ENCODE results near the gene DOCK6.

The DOCK6 gene

DNA sequence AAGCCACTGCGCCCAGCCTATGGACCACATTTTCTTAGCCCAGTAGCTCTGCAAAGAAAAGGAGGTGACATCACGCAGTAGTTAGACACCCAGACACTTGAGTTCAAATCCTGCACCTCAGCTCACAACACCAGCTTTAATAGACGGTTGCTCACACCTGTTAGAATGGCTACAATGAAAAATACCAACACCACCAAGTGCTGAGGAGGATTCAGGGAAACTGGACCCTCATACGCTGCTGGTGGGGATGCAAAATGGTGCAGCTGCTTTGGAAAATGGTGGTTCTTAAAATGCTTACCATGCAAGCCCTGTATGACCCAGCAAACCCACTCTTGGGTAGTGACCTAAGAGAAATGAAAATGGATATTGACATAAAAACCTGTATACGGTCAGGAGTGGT is 11.7 kb upstream of the DOCK6 start:
- DNase-seq (ENCODE audit: low read depth) = no peak

DNA sequence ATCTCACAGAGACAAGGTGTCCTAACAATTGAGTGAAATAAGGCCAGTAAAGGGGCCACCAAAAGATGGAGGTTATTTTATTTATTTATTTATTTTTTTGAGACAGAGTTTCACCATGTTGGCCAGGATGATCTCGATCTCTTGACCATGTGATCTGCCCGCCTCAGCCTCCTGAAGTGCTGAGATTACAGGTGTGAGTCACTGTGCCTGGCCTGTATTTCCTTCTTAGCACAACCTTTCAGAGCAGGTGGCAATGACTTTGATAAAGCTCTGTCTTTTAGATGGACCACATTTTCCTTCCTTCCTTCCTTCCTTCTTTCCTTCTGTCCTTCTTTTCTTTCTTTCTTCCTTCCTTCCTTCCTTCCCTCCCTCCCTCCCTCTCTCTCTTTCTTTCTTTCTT is 11.0 kb upstream of the DOCK6 start:
- DNase-seq (ENCODE audit: low read depth) = no peak

DNA sequence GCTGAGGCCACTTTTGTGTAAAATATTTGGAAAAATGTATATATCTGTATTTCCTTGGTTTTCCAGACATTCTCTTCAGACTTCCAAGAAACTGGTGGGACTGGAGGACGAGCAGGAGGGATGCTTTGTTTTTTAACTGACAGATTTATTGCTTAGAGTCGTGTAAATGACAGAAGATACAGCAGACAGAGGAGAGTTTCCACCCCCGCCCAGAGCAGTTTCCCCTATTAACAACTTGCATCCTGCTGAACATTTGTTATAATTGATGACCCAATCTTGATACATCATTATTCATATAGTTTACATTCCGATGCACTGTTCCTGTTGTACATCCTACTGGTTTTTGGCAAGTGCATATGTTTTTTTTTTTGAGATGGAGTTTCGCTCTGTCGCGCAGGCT is 7.1 kb upstream of the DOCK6 start:
- DNase-seq (ENCODE audit: low read depth) = no peak

DNA sequence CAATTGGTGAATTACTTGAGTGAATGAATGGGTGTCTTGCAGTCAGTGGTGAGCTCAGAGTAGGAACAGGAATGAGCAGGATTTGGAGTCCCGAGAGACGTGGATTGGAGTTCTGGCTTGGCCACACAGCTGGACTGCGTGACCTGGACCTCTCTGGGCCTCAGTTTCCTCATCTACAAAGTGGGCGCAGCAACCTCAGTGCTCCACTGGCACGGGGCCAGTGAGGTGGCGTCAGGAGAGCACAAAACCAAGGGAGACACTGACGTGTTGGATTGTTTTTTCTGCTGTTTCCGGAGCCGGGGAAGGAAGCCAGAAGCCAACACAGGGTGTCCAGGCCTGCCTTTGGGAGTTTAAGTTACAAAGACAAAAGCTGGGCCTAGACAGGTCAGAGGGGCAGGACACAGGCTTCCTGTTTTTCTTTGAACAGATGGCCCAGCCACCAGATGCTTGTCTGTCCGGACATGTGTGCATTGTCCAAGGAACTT is 6.5 kb upstream of the DOCK6 start:
- no peak for DNase-seq (ENCODE audit: low read depth)

DNA sequence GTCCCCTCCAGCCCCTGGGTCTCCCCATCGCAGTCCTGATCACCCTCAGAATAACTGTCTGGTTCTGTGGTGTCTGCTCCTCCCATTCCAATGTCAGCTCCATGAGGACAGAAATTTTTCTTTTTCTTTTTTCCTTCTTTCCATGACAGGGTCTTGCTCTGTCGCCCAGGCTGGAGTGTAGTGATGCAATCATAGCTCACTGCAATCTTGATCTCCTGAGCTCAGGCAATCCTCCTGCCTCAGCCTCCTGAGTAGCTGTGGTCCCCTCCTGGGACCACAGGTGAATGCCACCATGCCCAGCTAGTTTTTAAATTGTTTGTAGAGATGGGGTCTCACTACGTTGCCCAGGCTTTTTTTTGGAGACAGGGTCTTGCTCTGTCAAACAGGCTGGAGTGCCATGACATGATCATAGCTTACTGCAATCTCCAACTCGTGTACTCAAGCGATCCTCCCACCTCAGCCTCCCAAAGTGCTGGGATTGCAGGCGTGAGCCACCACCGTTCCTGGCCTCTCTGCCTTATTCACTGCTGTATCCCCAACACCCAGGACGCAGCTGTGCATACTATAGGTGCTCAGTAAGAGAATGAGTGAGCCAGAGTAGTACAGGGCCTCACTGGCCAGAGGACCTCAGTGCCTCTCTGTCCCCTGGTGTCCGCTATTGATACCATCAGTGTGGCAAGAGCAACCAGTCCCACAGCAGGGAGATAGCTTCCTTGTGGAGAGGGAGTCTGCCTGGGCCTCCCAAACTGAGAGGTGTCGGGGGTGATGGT is 5.2 kb upstream of the DOCK6 start:
- no peak for DNase-seq (ENCODE audit: low read depth)

DNA sequence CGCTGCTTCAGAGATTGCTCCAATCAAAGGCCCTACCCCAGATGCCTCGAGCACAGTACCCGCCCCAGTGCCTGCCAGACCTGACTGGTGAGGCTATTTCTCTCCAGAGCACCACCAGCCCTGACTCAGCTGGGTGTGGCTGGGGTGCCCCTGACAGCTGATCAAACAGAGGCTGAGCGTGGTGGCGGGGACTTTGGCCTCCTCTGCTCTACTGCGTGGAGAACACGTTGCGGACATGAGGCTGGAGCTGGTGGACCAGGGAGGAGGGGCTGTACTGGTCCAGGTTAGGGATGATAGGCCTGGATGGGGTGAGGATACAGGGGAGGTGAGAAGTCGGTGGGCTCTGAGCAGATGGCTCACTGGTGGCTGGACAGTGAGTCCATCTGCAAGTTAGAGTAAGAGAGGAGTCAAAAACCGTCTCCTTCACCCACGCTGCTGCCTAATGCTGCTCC is 3.5 kb upstream of the DOCK6 start:
- no peak for DNase-seq (ENCODE audit: low read depth)

DNA sequence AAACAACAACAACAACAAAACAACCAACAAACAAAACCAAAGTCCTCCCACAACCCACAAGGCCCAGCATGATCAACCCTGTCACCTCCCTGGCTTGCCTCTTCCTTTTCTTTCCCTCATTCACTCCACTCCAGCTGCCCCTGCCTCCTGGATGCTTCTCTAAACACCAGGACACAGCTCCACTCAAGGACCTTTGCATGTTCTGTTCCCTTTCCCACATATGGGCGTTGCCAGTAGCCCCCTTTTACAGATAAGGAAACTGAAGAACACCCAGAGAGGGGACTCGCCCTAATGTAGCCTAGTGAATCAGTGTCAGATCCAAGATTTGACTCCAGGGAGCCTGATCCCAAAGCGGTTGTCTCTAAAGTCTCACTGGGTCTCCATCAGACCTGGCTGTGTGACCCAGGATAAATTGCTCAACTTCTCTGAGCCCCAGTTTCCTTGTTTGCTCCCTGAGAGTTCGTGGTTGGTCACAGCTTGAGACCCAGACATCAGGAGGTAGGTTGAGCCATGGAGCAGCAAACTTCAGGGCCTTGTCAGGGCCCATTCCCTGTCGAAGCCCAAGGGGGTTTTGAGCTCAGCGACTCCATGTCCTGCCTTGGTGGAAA is 3.0 kb upstream of the DOCK6 start:
- DNase-seq (ENCODE audit: low read depth) = no peak

DNA sequence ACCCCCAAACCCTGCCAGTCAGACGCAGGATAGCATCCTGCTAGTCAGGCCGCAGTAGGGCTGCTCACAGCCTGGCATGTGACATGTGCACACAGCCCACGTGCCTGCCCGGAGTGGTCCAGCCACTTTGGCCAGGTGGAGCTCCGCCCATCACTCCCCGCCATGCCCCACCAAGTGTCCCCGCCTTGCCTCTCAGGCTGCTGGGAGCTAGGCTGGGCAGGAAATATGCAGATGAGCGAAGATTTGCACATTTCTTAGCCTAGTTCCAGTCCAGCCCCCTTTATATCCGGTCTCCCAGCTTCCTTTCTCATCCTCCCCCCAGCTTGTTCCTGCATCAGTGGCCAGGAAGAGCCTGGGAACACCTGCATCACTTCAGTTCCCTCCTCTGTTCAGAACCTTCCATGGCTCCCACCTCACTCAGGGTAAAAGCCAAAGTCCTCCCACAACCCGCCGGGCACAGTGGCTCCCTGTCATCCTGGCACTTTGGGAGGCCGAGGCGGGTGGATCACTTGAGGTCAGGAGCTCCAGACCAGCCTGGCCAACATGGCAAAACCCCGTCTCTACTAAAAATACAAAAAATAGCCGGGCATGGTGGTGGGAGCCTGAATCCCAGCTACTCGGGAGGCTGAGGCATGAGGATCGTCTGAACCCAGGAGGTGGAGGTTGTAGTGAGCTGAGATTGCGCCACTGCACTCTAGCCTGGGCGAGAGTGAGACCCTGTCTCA is 2.3 kb upstream of the DOCK6 start:
- DNase-seq (ENCODE audit: low read depth) = no peak

DNA sequence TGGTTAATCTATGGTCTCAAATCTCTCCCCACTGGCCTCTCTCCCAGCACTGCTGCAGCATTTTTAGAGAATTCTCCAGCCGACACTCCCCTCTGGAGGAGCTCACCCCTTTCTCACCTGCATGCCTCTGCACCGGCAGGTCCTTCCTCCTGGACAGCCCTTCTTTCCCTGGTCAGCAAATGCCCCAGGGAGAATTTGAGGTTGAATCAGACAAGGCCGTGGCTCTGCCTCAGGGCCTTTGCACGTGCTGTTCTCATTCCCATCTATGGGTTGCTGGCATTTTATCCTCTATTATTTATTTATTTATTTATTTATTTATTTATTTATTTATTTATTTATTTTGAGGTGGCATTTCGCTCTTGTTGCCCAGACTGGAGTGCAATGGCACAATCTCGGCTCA is 1.4 kb upstream of the DOCK6 start:
- no peak for DNase-seq (ENCODE audit: low read depth)

DNA sequence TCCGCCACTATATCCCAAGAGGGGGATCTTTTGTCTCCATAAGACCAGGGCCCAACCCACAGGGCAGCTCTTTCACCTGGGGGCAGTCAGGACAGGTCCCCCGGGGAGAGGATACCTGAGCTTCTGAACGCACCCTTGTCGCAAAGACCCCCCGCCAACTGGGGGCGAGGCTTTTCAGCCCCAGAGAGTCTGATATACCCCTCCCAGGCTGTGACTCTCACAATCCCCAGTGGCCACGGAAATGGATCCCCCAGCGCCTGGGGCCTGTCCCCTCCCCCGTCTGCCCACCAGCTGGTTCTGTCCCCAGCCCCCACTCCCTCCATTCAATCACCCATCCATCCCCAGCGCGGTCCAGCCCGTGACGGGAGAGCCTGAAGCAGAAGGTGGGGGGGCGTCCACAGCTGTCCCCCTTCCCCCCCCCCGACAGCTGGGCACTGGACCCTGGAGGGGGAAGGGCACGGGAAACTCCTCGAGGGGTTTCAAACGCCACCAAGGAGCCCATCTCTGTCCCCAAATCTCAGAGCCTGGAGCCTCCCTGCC is 823 bp downstream of the DOCK6 start:
- no peak for DNase-seq (ENCODE audit: low read depth)

DNA sequence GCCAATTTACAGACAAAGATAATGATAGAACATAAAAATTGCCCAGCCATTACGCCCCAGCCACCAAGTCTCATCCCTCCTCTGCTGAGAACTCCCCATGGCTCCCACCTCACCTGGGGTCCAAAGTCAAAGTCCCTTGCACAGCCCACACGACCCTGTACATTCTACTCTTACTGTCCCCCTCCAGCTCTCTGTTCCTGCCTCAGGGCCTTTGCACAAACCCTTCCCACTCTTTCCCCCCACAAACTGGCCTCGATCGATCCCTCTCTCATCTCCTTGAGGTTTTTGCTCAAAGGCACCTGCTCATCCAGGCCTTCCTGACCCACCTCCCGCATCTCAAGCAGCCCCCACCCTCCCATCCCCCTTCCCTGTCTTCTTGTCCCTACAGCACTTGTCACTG is 1.3 kb downstream of the DOCK6 start:
- no peak for DNase-seq (ENCODE audit: low read depth)

DNA sequence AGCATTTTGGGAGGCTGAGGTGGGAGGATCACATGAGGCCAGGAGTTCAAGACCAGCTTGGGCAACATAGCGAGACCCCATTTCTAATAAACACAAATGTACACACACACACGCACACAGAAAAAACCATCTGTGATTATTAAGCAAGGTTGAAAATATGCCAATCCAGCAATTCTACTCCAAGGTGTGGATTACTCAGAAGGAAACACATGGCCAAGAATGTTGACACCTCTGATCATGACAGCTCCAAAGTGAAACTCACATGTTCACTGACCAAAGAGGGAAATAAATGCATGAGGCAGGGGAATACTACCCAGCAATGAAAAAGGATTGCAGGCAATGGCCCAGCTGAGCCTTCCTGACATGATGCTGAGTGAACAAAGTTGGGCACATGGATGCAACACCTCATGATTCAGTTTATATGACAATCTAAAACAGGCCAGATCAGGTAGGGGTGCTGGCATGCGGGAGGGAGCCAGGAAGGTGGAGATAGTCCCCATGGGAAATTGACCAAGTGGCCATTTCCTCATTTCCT is 4.4 kb downstream of the DOCK6 start:
- no peak for DNase-seq (ENCODE audit: low read depth)

DNA sequence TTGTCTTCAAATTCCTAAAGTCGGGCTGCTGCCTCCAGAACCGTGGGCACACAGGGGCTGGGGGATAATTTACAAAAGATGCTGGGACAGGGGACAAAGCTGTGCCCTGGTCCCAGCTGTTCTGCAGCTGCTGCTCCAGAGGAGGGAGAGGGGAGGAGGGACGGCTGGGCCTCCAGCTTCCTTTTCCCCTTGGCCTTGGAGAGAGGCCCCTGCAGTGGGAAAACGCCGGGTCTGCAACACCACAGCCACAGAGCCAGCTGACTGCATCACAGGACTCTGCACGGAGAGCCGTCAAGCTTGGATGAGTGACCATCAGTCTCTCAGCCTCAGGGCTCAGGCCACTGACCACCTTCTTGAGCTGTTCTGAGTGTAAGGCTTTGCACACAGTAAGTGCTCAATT is 6.1 kb downstream of the DOCK6 start:
- DNase-seq (ENCODE audit: low read depth) = no peak

DNA sequence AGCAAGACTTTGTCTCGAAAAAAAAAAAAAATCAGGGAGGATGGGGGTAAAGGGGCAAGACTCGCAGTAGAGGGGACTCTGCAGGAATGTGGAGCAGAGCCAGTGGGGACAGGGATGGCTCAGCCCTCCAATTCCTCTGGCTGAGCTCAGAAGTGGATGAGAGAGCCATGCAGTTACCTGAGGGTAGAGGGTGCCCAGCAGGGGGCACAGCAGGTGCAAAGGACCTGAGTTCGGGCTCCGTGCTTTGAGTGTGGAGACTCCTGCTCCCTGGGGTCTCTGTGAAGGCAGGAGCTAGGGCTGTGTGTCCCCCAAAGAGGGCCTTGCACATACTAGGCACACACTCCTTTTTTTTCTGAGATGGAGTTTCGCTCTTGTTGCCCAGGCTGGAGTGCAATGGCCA is 7.7 kb downstream of the DOCK6 start:
- no peak for DNase-seq (ENCODE audit: low read depth)

DNA sequence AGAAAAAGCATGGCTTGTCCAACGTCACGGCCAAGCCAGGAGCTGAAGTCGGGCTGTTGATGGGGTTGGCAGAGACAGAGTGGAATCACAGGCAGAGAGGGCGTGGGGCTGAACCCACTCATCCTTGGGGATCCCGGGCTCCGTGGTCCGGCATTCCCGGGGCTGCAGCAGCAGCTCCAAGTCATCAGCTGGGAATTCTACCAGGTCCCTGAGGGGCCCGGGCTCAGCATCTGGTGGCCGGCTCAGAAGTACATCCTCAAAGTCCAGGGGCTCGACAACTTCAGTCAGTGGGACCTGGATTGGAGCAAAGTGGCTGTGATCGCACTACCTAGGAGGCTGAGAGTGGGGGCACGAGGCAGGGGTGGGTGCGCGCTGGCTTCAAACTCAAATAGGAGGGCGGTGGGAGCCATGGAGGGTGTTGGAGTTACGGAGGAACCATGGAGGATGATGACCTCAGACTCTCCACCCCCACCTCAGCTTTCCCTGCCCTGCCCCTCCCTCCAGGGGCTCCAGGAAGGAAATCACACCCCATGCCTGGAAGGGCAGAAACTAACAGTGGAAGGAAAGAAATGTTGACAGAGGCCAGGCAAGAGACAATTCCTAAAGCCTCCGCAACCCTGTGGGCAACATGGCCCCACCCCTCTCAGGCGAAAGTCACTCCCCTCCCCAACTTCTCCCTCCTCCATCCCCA is 9.5 kb downstream of the DOCK6 start:
- no peak for DNase-seq (ENCODE audit: low read depth)

DNA sequence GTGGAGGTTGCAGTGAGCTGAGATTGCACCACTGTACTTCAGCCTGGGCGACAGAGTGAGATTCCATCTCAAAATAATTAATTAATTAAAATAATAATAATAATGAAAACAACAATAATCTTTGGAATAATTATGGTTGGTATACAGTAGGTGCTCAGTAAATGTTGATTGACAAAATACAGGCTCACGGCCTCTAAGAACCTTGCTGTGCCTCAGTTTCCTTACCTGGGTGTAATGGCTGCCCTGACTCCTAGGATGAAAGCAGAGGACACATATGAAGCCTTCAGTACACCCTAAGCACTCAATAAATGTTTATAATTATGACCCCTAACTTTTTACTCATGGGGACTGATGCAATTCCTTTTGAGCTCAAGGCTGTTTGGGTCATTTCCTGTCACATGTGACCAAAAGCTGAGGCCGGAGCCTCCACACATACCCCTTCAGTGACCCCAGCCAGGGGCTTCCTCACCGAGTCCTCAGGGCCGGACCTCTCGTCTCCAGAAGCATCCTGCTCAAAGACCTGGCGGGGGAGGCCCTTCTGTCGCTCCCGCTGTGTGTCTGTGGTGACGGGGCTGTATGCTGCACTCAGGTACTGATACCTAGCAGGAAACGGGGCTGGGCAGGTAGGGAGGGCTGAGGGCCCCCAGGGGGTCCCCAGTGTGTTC is 10.5 kb downstream of the DOCK6 start:
- no peak for DNase-seq (ENCODE audit: low read depth)

DNA sequence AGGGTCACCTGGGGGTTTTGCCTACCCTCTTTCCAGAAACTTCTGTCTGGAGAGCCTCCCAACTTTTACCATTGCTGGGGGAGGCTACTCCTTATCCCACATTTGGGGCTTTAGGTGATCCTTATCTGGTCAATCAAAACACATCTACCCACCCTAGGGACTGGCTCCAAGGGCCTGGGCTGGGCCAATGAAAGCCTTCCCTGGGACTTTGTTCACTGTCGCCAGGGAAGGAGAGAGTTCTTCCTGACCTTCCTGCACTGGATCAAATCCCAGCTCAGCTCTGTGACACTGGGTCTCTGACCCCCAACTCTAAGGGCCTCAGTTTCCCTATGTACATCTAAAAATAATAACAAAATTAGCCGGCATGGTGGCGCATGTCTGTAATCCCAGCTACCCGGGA is 11.1 kb downstream of the DOCK6 start:
- DNase-seq (ENCODE audit: low read depth) = no peak

DNA sequence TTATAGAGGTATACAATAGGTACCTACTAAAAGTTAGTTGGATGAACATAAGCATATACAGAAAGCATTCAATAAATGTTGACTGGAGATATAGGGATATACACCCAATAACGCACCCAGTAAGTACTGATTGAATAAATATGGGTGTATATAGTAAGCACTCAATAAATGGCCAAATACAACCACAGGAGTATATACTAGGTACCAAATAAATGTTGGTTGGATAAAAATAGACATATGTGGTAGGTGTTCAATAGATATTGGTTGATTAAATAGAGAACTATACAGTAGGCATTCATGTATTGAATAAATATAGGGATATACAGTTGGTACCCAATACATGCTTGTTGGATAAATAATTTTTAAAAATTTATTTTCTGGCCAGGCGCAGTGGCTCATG is 13.5 kb downstream of the DOCK6 start:
- DNase-seq (ENCODE audit: low read depth) = no peak

DNA sequence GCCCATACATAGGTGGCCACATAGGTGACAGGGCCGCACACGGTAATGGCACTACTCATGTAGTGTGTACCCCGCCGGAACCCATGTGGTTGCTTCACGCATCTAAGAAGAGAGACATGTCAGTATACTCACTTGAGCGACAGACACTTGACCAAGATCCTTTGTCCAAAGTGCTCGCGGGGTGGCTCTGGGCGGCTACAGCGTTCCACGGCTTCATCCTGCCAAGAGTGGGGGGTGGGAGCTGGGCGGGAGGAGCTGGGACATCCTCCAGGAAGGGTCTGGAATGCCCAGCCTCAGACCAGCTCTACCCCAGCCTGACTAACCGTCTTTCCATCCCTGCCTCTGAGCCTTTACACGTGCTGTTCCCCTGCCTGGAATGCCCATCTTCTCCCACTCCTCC is 14.4 kb downstream of the DOCK6 start:
- DNase-seq (ENCODE audit: low read depth) = no peak

DNA sequence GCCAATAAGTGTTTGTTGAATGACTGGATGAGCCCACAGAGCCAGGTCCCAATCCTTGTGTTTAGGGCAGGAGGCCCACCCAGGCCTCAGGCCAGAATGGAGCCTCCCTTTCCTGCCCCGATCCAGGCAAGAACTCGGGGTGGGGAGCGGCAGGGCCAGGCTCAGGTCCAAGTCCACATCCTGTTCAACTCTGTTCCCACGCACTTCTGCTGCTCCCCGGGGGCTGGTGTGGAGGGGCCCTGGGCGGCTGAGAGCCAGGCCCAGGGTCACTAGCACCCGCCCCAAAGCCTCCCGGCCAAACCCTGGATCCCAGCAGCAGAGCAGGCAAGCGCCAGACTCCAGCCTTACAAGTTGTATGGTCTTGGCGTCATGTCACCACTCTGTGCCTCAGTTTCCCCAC is 14.9 kb downstream of the DOCK6 start:
- DNase-seq (ENCODE audit: low read depth) = no peak

DNA sequence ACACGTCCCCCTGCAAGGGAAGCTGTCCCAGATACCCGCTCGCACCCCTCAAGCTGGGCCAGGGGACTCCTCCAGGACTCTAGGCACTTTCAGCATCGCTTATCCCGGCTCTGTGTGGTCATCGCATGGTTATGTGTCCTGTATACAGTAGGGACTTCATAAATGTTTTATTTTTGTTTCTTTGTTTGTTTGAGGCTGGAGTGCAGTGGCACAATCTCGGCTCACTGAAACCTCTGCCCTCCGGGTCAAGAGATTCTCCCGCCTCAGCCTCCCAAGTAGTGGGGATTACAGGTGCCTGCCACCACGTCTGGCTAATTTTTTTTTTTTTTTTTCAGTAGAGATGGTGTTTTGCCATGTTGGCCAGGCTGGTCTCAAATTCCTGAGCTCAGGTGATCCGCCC is 15.4 kb downstream of the DOCK6 start:
- no peak for DNase-seq (ENCODE audit: low read depth)

Data from stimulated activated CD8-positive, alpha-beta memory T cell treated with anti-CD3 and anti-CD28 coated beads, Interleukin-4, amount 100 ng/mL, for 24 hours (primary cell).